Measurements from ENCODE around the gene TUT1.
"Not testable (repeated sequence)": the region's sequence is repeated elsewhere in the genome, so short reads cannot be mapped to it uniquely, and the experiment has no call there.

TUT1 gene, protein sequence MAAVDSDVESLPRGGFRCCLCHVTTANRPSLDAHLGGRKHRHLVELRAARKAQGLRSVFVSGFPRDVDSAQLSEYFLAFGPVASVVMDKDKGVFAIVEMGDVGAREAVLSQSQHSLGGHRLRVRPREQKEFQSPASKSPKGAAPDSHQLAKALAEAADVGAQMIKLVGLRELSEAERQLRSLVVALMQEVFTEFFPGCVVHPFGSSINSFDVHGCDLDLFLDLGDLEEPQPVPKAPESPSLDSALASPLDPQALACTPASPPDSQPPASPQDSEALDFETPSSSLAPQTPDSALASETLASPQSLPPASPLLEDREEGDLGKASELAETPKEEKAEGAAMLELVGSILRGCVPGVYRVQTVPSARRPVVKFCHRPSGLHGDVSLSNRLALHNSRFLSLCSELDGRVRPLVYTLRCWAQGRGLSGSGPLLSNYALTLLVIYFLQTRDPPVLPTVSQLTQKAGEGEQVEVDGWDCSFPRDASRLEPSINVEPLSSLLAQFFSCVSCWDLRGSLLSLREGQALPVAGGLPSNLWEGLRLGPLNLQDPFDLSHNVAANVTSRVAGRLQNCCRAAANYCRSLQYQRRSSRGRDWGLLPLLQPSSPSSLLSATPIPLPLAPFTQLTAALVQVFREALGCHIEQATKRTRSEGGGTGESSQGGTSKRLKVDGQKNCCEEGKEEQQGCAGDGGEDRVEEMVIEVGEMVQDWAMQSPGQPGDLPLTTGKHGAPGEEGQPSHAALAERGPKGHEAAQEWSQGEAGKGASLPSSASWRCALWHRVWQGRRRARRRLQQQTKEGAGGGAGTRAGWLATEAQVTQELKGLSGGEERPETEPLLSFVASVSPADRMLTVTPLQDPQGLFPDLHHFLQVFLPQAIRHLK

DNA sequence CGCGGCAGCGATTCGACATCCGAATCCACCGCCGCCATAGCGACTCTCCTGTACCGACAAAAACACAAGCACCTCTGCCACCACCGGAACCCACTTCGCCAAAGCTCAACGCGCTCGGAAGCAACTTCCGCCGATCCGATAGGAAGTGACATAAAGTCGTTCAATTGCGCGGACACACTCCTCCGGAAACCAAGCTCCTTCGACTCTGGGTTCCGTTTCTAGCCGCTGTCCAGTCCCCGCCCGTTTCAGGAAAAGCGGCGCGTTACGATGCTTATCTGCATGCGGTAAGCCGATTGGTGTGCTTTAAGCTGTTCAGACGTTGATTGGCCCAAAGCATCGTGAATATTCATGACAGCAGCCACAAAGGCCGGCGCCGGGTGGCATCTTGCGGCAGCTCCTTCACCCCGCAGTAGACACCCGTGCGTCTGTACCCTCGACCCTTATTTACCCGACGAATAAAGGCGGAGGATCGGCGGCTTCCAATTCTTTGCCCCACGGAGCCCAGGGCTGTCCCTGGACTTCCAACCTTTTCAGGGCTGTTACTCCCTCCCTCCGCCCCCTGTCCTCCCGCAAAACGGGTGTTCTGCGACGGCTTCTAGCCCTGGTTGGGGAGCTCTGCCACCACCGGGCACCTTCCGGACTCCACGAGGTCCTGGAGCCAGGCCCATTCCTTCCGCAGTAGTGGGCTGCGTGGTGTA lies at the start of gene TUT1:
TSS of gene TUT1 (minus strand) at position 76 of the 698 bp plus-strand sequence. CDS start at position 38, 38 bp downstream.
- DNase-seq, result peak; percentile 99

DNA sequence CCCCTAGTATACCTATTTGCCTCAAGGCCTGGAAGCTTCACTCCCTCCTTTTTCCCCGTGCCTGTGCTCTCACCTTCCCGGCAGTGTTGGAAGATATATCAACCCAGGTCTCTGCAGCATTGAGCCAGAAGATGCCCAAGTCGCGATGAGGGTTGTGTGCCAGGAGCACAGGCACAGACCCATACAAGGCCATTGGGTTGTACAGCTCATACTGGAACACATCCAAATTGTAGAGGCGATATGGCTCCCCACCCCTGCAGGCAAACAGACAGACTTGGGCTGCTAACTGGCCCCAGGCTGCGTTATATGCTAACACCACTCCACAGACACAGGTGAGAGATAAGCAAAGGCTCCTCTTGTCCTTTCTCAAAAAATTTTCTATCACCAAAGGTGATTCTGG lies 41.2 kb upstream of the TUT1 start:
- no peak for DNase-seq

DNA sequence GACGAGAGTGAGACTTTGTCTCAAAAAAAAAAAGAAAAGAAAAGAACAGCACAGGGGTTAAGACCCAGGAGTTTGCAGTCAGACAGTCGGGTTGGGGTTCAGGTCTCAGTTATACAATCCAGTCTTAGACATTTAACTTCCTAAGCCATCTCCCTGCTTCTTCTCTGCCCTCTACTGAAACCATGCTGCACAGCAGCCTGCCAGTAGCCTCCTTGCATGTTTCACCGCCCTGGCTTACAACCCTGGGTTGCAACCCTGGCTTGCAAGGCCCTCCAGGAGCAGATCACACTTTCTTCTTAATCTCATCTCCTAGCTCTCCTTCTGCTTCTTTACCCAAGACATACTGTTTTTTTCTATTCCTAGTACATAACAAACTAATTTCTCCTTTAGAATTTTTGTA lies 36.4 kb upstream of the TUT1 start:
- DNase-seq, result no peak

DNA sequence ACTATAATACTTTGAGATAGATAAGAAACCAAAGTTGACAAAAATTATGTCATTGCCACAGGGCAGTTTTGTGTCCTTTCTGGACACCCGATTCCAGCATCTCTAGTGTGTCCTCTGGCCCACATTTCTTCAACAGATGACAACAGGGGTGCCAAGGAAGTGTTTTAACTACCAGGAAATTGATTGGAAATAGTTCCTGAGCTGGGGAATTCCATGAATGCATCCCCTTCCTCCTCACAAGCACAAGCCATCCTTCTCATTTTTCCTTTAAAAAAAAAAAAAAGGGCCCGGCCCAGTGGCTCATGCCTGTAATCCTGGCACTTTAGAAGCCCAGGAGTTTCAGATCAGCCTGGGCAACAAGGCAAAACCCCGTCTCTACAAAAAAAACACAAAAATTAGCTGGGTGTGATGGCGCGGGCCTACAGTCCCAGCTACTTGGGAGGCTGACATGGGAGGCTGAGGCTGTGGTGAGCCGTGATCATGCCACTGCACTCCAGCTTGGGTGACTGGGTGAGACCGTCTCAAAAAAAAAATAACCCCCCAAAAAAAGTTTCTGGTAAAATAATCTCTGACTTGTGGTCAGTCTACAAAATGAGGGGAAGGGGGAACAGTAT lies 31.3 kb upstream of the TUT1 start:
- no peak for DNase-seq

DNA sequence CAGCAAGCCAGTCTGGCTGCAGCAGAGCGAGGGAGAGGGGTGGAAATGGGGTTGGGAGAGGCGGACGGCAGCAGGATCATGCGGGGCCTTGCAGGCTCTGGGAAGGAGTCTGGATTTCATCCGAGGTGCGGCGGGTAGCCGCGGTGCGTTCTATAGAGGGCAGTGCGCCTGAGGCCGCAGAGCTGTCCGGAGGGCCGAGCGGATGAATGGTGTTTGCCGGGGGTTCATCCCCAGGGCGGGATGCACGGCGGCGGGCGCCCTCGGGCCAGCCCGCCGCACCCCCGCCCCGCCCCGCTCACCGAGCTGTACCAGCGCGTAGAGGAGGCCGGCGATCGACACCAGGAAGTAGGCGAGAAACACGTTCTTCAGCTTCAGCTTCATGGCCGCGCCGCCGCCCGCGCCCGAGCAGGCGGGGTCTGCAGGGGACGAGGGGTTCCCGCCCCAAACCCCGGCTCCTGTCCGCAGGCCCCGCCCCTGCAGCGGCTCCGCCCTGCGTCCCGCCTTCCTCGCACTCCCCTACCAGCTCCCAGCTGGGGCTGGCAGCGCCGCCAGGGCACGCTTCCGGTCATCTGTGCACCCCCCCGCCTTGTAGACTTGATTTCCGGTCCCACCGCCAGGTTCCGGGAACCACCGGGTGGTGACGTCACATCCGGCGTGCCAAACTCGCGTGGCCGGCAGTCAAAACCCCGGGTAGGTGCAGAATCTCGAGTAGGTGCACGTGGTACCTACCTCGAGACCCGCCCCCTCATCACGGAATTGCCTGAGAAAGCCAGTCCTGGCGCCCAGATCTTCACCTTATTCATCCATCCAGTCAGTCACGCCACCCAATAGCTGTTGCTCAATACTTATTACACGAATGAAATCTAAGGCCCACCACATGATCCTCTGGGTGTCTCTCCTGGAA lies 30.5 kb upstream of the TUT1 start, which contains the start of gene B3GAT3:
TSS of gene B3GAT3 (minus strand) at position 420 of the 904 bp plus-strand sequence. CDS start at position 381, 39 bp downstream.
- DNase-seq, result peak; percentile 78

DNA sequence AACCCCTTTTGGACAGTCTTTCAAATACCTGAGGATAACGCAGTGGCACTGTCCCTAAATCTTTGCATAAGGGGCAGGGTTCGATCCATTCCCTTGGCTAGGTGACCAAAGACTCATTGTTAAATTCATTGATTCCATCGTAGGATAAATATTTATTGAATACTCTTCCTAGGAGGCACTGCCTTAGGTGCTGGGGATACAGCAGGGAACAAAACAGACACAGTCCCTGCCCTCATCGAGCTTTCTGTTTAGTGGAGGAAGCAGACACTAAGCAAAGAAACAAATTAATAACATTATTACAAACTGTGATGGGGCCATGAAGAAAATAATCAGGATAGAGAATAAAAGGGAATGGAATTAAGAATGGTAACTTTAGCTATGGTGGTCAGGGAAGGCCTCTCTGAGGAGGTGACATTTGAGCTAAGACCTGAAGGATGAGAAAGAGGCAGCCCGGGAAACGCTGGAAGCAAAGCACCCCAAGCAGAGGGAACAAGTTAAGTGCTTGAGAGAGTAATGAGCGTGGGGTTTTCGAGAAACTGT lies 29.8 kb upstream of the TUT1 start:
- no peak for DNase-seq

DNA sequence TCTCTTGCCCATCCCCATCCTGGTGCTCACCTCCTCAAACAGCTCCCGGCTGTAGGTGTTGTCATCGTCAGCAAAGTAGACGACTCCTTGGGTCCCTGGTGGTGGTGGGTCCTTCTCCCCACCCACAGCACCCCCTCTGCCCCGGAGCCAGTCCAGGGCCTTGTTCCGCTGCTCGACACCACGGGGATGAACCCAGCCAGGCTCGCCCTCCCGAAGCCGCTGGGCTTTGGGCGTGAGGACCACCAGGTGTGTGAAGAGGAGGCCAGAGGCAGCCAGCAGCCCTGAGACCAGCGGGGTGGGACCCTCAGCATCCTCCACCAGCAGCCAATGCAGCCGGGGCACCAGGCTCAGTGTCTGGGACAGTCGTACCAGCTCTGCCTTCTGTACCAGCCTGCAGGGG lies 25.6 kb upstream of the TUT1 start:
- DNase-seq, result not testable (repeated sequence)

DNA sequence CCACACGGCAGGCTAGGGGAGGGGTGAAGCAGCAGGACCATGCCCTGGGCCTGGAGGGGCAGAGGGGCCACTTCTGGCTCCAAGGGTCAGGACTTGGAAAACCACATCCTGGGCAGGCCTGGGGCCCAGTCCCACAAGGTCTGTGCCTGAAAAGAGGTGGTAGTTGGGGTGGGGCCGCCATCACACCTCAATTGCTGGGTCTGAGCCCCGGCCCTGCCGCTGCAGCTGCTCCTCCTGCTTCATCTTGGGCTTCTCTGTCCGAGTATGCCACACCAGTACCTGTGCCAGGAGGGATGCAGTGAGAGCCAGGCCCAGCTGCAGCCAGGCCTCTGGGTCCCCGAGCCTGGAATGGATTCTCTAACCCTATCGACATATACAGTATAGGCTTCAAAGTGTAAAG lies 24.2 kb upstream of the TUT1 start:
- DNase-seq, result no peak

DNA sequence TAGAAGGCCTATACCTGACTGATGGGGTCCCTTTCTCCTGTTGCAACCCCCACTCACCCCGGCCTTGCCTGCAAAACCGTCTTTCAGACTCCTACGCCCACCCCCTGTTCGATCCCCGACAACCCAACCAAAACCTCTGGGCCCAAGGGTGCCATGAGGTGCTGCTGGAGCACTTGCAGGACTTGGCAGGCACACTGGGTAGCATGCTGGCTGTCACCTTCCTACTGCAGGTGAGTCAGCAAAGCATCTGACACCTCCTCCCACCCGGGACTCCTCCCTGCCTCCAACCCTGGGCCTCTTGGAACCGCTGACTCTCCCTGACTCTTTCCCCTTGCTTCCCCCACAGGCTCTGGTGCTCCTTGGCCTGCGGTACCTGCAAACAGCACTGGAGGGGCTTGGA lies 23.0 kb upstream of the TUT1 start:
- DNase-seq, result no peak

DNA sequence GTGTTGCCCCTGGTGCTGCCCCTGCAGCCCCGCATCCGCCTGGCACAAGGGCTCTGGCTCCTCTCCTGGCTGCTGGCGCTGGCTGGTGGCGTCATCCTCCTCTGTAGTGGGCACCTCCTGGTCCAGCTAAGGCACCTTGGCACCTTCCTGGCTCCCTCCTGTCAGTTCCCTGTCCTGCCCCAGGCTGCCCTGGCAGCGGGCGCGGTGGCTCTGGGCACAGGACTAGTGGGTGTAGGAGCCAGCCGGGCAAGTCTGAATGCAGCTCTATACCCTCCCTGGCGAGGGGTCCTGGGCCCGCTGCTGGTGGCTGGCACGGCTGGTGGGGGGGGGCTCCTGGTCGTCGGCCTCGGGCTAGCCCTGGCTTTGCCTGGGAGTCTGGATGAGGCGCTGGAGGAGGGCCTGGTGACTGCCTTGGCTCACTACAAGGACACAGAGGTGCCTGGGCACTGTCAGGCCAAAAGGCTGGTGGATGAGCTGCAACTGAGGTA lies 22.0 kb upstream of the TUT1 start:
- DNase-seq, result no peak

DNA sequence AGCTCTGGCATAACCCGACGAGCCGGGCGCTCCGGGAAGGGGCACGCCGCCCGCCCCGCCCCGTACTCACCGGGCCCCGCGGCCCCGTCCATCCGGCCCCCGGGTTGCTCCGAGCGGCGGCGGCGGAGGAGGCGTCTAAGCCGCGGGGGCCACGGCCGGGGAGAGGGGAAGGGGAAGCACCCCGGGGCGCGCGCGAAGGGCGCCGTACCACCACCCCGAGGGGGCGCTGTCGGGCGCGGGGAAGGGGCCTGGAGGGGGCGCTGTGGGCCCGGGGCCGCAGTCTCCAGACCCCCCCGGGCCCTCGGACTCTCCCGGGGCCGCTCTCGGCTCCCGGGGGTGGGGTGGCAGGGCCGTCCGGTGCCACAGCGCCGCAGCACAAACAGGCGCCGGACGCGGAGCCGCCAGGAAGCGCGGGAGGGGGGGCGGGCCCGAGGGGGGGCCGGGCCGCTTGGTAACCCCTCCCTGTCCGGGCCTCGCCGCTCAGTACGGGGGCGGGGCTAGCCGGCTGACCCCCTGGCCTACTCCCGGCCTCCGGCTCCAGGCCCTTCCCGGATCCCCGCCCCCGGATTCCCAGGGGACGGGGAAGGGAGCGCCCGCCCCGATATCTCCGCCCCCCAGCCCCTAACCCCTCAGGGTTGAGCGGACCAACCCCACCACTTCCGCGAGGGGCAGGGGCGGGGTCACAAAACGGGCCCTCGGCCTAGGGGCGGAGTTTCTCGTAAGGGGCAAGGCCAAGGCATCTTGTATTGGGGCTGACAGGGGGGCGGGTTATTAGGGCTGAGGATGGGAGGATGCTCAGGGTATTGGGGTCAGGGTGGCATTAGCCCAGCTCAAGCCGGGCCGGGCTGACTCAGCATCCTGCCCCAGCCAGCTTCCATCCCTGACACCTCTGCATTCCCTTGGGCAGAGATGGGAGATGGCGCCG lies 21.3 kb upstream of the TUT1 start, which contains the start of the genes EML3 and ROM1:
TSS of gene EML3 (minus strand) at position 410 of the 925 bp plus-strand sequence. CDS start at position 92, 318 bp downstream.
TSS of gene ROM1 (plus strand) at position 892 of the 925 bp plus-strand sequence. CDS start at position 917, 25 bp downstream.
- DNase-seq, result no peak

DNA sequence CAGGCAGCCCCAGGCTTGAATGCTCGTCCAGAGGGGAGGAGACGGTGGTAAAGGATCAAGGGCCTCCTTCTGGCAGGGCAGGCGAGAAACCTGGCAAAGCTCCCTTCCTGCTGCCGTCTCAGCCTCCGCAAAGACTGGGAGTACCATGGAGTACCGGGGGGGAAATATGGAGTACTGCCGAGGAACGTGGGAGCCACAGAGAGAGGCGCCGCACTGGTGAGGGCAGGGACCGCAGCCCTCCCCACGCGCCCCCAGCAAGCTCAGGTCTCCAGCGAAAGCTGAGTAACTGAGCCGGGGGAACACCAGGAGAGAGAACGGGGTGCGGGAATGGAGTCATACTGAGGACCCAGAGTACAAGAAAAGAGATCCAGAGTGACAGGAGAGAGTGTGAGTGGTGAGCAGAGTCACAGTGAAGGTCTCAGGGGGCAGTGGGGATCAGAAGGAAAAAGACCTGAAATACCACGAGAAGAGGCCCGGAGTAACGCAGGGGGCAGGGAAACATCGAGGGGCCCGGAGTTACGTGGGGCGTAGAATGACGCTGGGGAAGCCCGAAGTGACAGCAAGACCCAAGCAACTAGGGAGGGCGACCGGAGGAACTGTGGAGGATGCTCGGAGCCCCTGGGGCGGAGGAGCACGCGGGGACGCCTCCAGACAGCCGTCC lies 20.5 kb upstream of the TUT1 start:
- DNase-seq, result no peak

DNA sequence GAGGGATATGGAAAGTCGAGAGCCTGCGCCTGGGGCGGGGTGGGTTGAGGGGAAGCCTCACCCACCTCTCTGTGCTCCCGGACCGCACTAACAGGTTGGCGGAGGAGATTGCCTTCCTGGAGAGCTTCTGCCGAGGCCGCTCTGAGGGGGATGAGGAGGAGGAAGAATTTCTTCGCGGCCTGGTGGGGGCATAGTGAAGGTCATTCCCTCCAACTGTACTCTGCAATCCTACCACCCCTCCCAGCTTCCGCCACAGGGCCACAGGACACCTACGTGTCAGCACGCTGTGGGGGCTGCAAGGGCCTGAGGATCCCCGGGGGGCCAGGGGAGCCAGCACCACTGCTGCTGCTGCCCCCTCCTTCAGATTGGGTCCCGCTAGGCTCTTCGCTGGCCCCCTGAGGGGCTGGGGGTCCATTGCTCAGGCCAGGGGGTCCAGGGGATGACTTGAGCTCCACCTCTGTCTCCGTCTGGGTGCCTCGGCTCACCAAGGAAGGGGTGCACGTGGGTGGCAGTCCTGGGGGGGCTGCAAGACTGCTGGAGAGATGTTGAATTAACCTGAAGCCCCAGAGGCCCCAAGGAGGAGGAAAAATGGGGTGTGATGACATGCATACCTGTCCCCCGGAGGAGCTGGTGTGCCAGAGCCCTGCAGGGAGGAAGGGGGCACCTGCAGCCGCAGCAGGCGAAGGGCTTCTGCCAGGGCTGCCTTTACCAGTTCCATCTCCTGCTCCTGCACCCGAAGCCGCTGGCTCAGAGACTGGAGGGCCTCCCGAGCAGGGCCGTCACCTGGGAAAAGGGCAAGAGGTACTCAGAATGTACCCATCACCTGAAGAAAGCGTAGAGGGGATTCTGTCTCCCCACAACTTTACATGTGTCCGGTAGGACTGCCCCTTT lies 19.7 kb upstream of the TUT1 start:
- DNase-seq, result no peak

DNA sequence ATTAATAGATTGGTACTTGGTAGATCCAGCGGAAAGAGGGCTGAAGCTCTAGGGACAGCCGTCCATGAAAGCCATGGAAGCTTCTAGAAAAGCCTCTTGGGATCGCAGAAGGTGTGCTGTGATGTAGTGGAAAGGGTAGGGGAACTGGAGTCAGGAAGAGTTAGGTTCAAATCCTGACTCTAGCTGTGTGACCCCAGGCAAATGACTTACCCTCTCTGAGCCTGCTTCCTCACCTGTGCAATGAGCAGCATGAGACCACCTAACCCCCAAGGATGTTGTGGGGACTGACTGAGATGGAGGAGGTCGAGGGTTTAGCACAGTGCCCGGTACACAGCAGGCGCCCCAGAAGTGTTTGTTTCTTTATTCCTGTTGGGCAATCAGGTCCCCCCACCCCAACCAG lies 19.1 kb upstream of the TUT1 start:
- DNase-seq, result no peak

DNA sequence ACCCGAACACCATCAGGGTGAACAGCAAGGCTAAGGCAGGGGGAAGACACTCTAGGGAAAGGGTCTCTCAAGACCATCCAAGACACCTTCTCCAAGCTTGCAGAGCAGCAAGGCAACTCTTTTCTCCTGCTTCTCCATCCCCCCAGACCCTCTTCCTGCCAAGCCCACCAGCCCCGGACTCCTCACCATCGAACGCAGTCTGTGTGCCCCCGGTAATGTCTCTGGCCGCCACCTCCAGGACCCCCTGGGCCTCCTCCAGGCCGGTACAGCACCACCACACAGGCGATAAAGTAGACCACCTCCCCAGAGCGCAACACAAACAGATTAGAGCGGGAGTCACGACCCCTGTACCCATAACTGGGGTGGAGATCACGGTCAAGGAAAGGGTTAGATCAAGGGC lies 17.5 kb upstream of the TUT1 start:
- DNase-seq, result no peak

DNA sequence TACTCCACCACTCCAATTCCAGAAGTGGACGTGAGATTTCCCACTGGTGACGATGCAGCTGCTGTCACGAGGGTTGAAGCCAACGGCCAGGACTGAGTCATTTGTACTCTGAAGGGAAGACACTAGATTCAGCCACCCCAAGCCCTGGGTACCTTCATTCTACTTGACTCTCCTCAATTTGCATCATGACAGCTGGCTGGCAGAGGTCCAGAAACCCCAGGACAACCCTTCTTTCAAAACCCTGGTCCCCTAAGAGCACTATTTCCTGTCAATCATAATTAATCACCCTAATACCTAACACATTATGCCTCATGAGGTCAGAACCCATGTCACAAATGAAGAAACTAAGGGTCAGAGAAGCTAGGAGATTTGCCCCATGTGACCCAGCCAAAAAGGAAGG lies 16.4 kb upstream of the TUT1 start:
- DNase-seq, result no peak

DNA sequence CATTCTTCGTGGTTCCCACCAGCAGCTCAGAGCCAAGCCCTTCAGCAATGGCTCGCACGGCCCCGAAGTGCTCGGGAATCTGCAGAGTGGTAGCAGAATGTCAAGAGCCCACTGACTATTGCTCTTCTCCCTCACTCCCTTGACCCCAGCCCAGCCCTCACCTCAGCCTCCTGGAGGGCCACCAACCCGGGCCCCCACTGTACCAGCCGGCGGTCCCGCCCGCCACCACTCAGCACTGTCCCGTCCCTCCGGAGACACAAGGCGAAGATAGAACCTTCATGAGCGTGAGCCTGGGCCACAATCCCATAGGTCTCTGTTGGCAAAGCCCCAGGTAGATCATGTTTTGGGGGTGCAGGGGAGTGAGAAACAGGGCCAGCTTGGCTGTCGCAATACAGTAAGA lies 14.6 kb upstream of the TUT1 start:
- no peak for DNase-seq

DNA sequence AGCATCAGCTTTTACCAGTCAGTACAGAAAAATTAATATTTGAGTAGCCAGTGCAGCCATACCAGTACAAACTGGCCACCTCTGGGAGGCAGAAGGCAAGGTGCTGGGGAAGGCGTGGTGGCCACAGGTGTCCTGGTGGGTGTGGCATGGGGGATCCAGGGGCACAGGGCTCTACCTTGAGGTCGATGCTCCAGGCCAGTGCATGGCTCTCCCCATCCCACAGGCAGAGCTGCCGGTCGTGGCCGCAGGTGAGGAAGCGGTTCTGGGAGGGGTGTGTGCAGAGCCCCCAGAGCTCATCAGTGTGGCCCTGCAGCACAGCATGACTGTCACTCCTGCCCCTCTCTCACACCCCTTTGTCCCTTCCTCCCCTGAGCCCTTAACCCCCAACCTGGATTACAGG lies 14.1 kb upstream of the TUT1 start:
- DNase-seq, result no peak

Data from NCI-H1436 treated with DMSO at 0.1 percent for 48 hours (cell line).